H1 (cell line): ENCODE data around the gene ZBTB33. TPM values are rescaled to one million over a fixed set of nuclear protein-coding genes. Genes with fewer than 3 reads are reported as not detected.

ENCODE experiments used
- CTCF ChIA-PET: fragments of 300-600 bp; sonication (Branson Sonifier 250); formaldehyde crosslinking; loops from one replicate; lab custom pipeline; 2021; ENCODE audit not compliant: partially characterized antibody; lab: Charles Lee
- POLR2A ChIA-PET: fragments of 300-600 bp; sonication (Branson Sonifier 250); formaldehyde crosslinking; loops from one replicate; lab custom pipeline; 2021; ENCODE audit warnings: inconsistent platforms; ENCODE audit not compliant: partially characterized antibody; lab: Charles Lee
- DNase-seq, 2 experiments: peaks; one replicate each; pipeline versions ENCODE4 v3.0.0 to v3.0.0-alpha.2; 2010 to 2022; ENCODE audit warnings: low spot score in 2 of 2, low read depth in 1 of 2, mixed read lengths in 1 of 2
- FAIRE-seq: peaks from 2 replicates; lab custom pipeline; 2011; peaks lifted over from hg19 to GRCh38; lab: Jason Lieb, UNC
- H2AFZ ChIP-seq: 2 replicates; pipeline ENCODE4 v1.8.1; 2012; ENCODE audit warnings: low read length, inconsistent platforms
- H2AK5ac ChIP-seq: 2 replicates; pipeline ENCODE4 v1.6.1; 2013; ENCODE audit warnings: low read depth, low read length
- H2BK120ac ChIP-seq: replicated peaks from 2 replicates; pipeline ENCODE3; 2013; ENCODE audit warnings: low read depth, low read length, inconsistent platforms
- H2BK12ac ChIP-seq: 2 replicates; pipeline ENCODE4 v1.6.1; 2013; ENCODE audit warnings: low read depth, low read length
- H2BK15ac ChIP-seq: 2 replicates; pipeline ENCODE4 v1.6.1; 2013; ENCODE audit warnings: low read length
- H2BK20ac ChIP-seq: 2 replicates; pipeline ENCODE4 v1.6.1; 2013; ENCODE audit warnings: low read length
- H2BK5ac ChIP-seq: 2 replicates; pipeline ENCODE4 v1.6.1; 2013; ENCODE audit warnings: low read depth, low read length
- H3K14ac ChIP-seq: 2 replicates; pipeline ENCODE4 v1.6.1; 2013; ENCODE audit warnings: inconsistent platforms; ENCODE audit not compliant: insufficient read length
- H3K18ac ChIP-seq: 2 replicates; pipeline ENCODE4 v1.6.1; 2013; ENCODE audit warnings: low read length; ENCODE audit errors: extremely low read depth
- H3K23ac ChIP-seq: 2 replicates; pipeline ENCODE4 v1.6.1; 2013; ENCODE audit warnings: inconsistent platforms; ENCODE audit not compliant: insufficient read length
- H3K23me2 ChIP-seq: 2 replicates; pipeline ENCODE4 v1.6.1; 2013; ENCODE audit warnings: low read depth, low read length
- H3K27ac ChIP-seq: 2 replicates; pipeline ENCODE4 v1.6.1; 2011; ENCODE audit warnings: low read depth, low read length, inconsistent platforms
- H3K27me3 ChIP-seq, 4 experiments: replicated peaks in 1 of 4; 1 replicate in 1 of 4; 2 replicates in 3 of 4; pipeline versions ENCODE4 v1.6.1 to v1.8.1; 2011 to 2013; ENCODE audit warnings: low read length in 3 of 4, mild to moderate bottlenecking in 3 of 4, inconsistent platforms in 2 of 4, mixed read lengths in 2 of 4, moderate library complexity in 1 of 4; ENCODE audit not compliant: control insufficient read depth in 3 of 4, insufficient read depth in 3 of 4; ENCODE audit errors: extremely low read depth in 1 of 4
- H3K36me3 ChIP-seq, 4 experiments: 2 replicates each; pipeline versions ENCODE4 v1.6.1 to v1.8.1; 2011 to 2013; ENCODE audit warnings: mild to moderate bottlenecking in 4 of 4, low read length in 3 of 4, moderate library complexity in 2 of 4, control low read depth in 1 of 4, inconsistent platforms in 1 of 4; ENCODE audit not compliant: insufficient read depth in 4 of 4, control insufficient read depth in 2 of 4
- H3K4ac ChIP-seq: replicated peaks from 2 replicates; pipeline ENCODE3; 2013; ENCODE audit warnings: low read length, low read depth, mixed read lengths, inconsistent platforms; ENCODE audit not compliant: insufficient read length
- H3K4me1 ChIP-seq, 4 experiments: replicated peaks in 1 of 4; 1 replicate in 1 of 4; 2 replicates in 3 of 4; pipeline versions ENCODE4 v1.6.1 to v1.8.1; 2011 to 2013; ENCODE audit warnings: low read length in 3 of 4, inconsistent platforms in 2 of 4, mixed read lengths in 1 of 4; ENCODE audit not compliant: insufficient read depth in 4 of 4, control insufficient read depth in 3 of 4
- H3K4me2 ChIP-seq, 2 experiments: 2 replicates each; pipeline versions ENCODE4 v1.6.1 to v1.8.1; 2011 to 2013; ENCODE audit warnings: low read depth in 2 of 2, low read length in 2 of 2, control low read depth in 1 of 2, inconsistent platforms in 1 of 2, mild to moderate bottlenecking in 1 of 2; ENCODE audit not compliant: insufficient read depth in 1 of 2
- H3K4me3 ChIP-seq, 4 experiments: fragments of 200-600, 300-600 bp in 1 of 4; sonication (generic), shearing (Covaris generic), sonication (Bioruptor Twin) in 1 of 4; 2 replicates each; pipeline versions ENCODE4 v1.5.1 to v1.8.1; 2011 to 2016; ENCODE audit warnings: low read length in 4 of 4, low read depth in 3 of 4, control low read depth in 2 of 4, inconsistent platforms in 2 of 4, mild to moderate bottlenecking in 2 of 4, mixed read lengths in 1 of 4, moderate library complexity in 1 of 4; ENCODE audit not compliant: insufficient read depth in 2 of 4; ENCODE audit errors: extremely low read depth in 1 of 4
- H3K56ac ChIP-seq: replicated peaks from 2 replicates; pipeline ENCODE3; 2013; ENCODE audit warnings: low read depth, mild to moderate bottlenecking, mixed read lengths, low read length, inconsistent platforms; ENCODE audit not compliant: insufficient read length
- H3K79me1 ChIP-seq: 2 replicates; pipeline ENCODE4 v1.6.1; 2013; ENCODE audit warnings: low read depth, low read length, control low read depth
- H3K79me2 ChIP-seq, 2 experiments: 2 replicates each; pipeline versions ENCODE4 v1.6.1 to v1.8.1; 2012 to 2013; ENCODE audit warnings: low read length in 2 of 2, mild to moderate bottlenecking in 2 of 2, inconsistent platforms in 1 of 2; ENCODE audit not compliant: insufficient read depth in 2 of 2, control insufficient read depth in 1 of 2
- H3K9ac ChIP-seq, 4 experiments: replicated peaks in 1 of 4; 1 replicate in 1 of 4; 2 replicates in 3 of 4; pipeline versions ENCODE4 v1.6.1 to v1.8.1; 2011 to 2013; ENCODE audit warnings: low read depth in 3 of 4, low read length in 3 of 4, control low read depth in 2 of 4, mild to moderate bottlenecking in 2 of 4, moderate library complexity in 2 of 4, inconsistent platforms in 1 of 4; ENCODE audit errors: extremely low read depth in 1 of 4
- H3K9me3 ChIP-seq, 2 experiments: 2 replicates each; pipeline versions ENCODE4 v1.6.1 to v1.8.1; 2012 to 2013; ENCODE audit warnings: mild to moderate bottlenecking in 2 of 2, moderate library complexity in 2 of 2, control low read depth in 1 of 2, inconsistent platforms in 1 of 2, low read depth in 1 of 2, low read length in 1 of 2, mixed read lengths in 1 of 2; ENCODE audit not compliant: insufficient read depth in 2 of 2
- H4K20me1 ChIP-seq, 2 experiments: replicated peaks in 1 of 2; 2 replicates each; pipeline versions ENCODE3 to v1.8.1; 2011 to 2013; ENCODE audit warnings: inconsistent platforms in 2 of 2, low read length in 2 of 2, mild to moderate bottlenecking in 1 of 2; ENCODE audit not compliant: insufficient read depth in 2 of 2, control insufficient read depth in 1 of 2
- H4K5ac ChIP-seq: 2 replicates; pipeline ENCODE4 v1.6.1; 2013; ENCODE audit warnings: low read length, low read depth, mixed read lengths, inconsistent platforms; ENCODE audit not compliant: insufficient read length
- H4K8ac ChIP-seq: 2 replicates; pipeline ENCODE4 v1.8.0; 2013; ENCODE audit warnings: mild to moderate bottlenecking, moderate library complexity, low read length, inconsistent platforms; ENCODE audit not compliant: insufficient read depth; ENCODE audit errors: extremely low read depth
- H4K91ac ChIP-seq: replicated peaks from 2 replicates; pipeline ENCODE3; 2013; ENCODE audit warnings: low read length, mixed read lengths, inconsistent platforms; ENCODE audit not compliant: insufficient read length
- BCL11A ChIP-seq, 2 experiments: IDR thresholded peaks; one replicate each; pipeline ENCODE4 v1.6.1; 2011; ENCODE audit warnings: low read depth in 2 of 2, low read length in 2 of 2, mild to moderate bottlenecking in 2 of 2
- CBX5 ChIP-seq: fragments of 300-800, 300-1000 bp; sonication (generic); IDR thresholded peaks from 2 replicates; pipeline ENCODE4 v1.7.1; 2016; ENCODE audit warnings: antibody characterized with exemption, low read length, low read depth
- CTBP2 ChIP-seq: IDR thresholded peaks from 2 replicates; pipeline ENCODE4 v1.7.0; 2011; ENCODE audit warnings: borderline replicate concordance, mild to moderate bottlenecking, moderate library complexity, mixed read lengths, low read length; ENCODE audit not compliant: insufficient read depth, insufficient read length
- FOSL1 ChIP-seq: IDR thresholded peaks from 2 replicates; pipeline ENCODE4 v1.6.1; 2011; ENCODE audit warnings: mild to moderate bottlenecking, low read depth, low read length, moderate library complexity; ENCODE audit not compliant: insufficient read depth
- JUN ChIP-seq: IDR thresholded peaks from 2 replicates; pipeline ENCODE4 v1.6.1; 2011; ENCODE audit warnings: low read depth, mild to moderate bottlenecking, improper control_type of control experiment, low read length
- KDM4A ChIP-seq: IDR thresholded peaks from one replicate; pipeline ENCODE4 v1.7.1; 2012; ENCODE audit warnings: low read depth, mild to moderate bottlenecking, moderate library complexity, low read length, inconsistent platforms; ENCODE audit not compliant: severe bottlenecking
- KDM5A ChIP-seq: fragments of 200-600 bp; IDR thresholded peaks from 2 replicates; pipeline ENCODE4 v1.7.1; 2012; ENCODE audit warnings: mild to moderate bottlenecking, low read length, inconsistent platforms, mixed read lengths
- NRF1 ChIP-seq: IDR thresholded peaks from 2 replicates; pipeline ENCODE4 v1.6.1; 2011; ENCODE audit warnings: mild to moderate bottlenecking, low read depth, low read length, improper control_type of control experiment
- RXRA ChIP-seq: IDR thresholded peaks from 2 replicates; pipeline ENCODE4 v1.6.1; 2011; ENCODE audit warnings: low read depth, mild to moderate bottlenecking, low read length, moderate library complexity; ENCODE audit not compliant: insufficient read depth
- SP4 ChIP-seq: IDR thresholded peaks from 2 replicates; pipeline ENCODE4 v1.6.1; 2012; ENCODE audit warnings: low read length, inconsistent platforms
- SUZ12 ChIP-seq: fragments of 200-600 bp; sonication (generic); IDR thresholded peaks from 2 replicates; pipeline ENCODE4 v1.6.1; 2012; ENCODE audit warnings: mild to moderate bottlenecking, inconsistent platforms, low read length, moderate library complexity, mixed read lengths
- TAF7 ChIP-seq: optimal IDR thresholded peaks from 2 replicates; pipeline ENCODE3; 2011; ENCODE audit warnings: low read depth, mild to moderate bottlenecking, inconsistent platforms, low read length, moderate library complexity, borderline replicate concordance
- TBP ChIP-seq: IDR thresholded peaks from 2 replicates; pipeline ENCODE4 v1.6.1; 2011; ENCODE audit warnings: low read depth, low read length, improper control_type of control experiment
- WGBS, 2 experiments: shearing (Covaris generic) in 1 of 2; methylation state at CpG; one replicate each; pipeline versions ENCODE4 v1.1.6 to v1.1.7; 2013 to 2015; ENCODE audit warnings: low lambda C conversion rate in 2 of 2, mixed read lengths in 2 of 2, inconsistent platforms in 1 of 2, low coverage in 1 of 2, missing lambda C conversion rate in 1 of 2; ENCODE audit not compliant: insufficient replicate concordance in 2 of 2, insufficient coverage in 1 of 2, insufficient read length in 1 of 2; ENCODE audit errors: extremely low coverage in 1 of 2, missing lambda C conversion rate in 1 of 2; 5-methylcytosine and 5-hydroxymethylcytosine counted together
- polyA plus RNA-seq, 7 experiments: library from polyadenylated mRNA; depleted of rRNA in 3 of 7; stranded (reverse) in 5 of 7; unstranded in 2 of 7; fragments of >200 nt in 5 of 7; fragments of 200-250 nt in 2 of 7; gene quantifications; 1 replicate in 5 of 7; 2 replicates in 1 of 7; 4 replicates in 1 of 7; pipeline versions ENCODE4 v1.2.1 to v1.2.3, GENCODE V29; 2011 to 2013; ENCODE audit warnings: missing spikeins in 2 of 7, mixed read lengths in 2 of 7
- total RNA-seq: library from RNA; stranded (reverse); fragmentation: NEBNext Ultra II Directional; extraction: Animal tissue kit (Norgen Biotek cat#: 25700); gene quantifications from 2 replicates; pipeline ENCODE4 v1.2.1, GENCODE V29; 2021
- TF ChIP-seq, protein P1 (sequence below): IDR thresholded peaks from 2 replicates; pipeline ENCODE4 v1.6.1; 2012; ENCODE audit warnings: inconsistent platforms

ZBTB33 gene
- total and polyA plus RNA-seq, 2 of the 8 experiments (the other 6 are each of a cell fraction or from before 2014, with no cell fraction given) = 3.4 to 14.9 TPM

DNA sequence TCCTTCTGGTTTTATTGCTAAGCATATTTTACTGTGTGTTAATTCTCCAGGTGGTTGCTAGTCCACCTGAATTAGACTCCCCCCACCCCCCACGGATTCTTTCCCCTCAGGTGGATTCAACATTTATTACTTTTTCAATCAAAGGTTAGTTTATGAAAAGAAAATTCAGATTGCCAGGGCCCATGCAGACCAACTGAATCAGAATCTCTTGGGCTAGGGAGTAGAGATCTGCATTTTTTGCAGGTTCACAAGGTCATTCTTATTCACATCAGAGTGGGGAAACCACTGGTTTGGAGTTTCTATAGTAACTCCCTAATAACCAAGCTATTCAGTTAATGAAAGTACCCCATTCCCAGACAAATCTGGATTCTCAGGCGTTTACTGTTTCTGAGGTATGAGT, 50.9 kb downstream of the ZBTB33 start:
- Histone ChIP-seq H3K9ac (no peak overlapping the region), H3K27ac (no peak overlapping the region), H3K79me2 (no peaks in the 10 kb centered on the region), H3K18ac (no peak overlapping the region), H3K4me2 (no peak overlapping the region), H4K91ac (no peak overlapping the region), H4K20me1 (no peaks in the 10 kb centered on the region), H3K27me3 (peaks cover 0 to 12% (median 6%) of the 10 kb centered on the region in 4 experiments; a peak in 4 of 7 replicates), H3K23ac (no peak overlapping the region), H3K9me3 (no peaks in the 10 kb centered on the region), H3K79me1 (no peaks in the 10 kb centered on the region), H3K4me3 (no peak overlapping the region), H3K36me3 (no peaks in the 10 kb centered on the region), H2BK120ac (no peak overlapping the region), H4K5ac (no peak overlapping the region), H3K4me1 (peaks cover 0 to 4% (median 1%) of the 10 kb centered on the region in 4 experiments; a peak in 3 of 7 replicates), H2AK5ac (no peak overlapping the region), H2AFZ (no peak overlapping the region), H2BK20ac (no peak overlapping the region), H3K23me2 (no peaks in the 10 kb centered on the region), H4K8ac (no peak overlapping the region), H3K14ac (no peak overlapping the region), H3K4ac (no peak overlapping the region), H2BK12ac (no peak overlapping the region), H2BK5ac (no peak overlapping the region), H2BK15ac (no peak overlapping the region), H3K56ac (no peak overlapping the region)
- FAIRE-seq (no peak), DNase-seq (no peak)
- ChIA-PET CTCF (interaction anchor here (0.8 to 2.4 kb wide), 4 partner anchors 40 to 101 kb away, joined by 3 to 8 read pairs (median 4); partner anchors contain the start of gene ZBTB33), POLR2A (interaction anchor here (1.2 kb wide), 1 partner anchor 51 kb away, joined by 4 read pairs; the partner anchor contains the start of gene ZBTB33)
- WGBS, 2 experiments = 53% methylated on average over 2 of the region's 2 CpGs; no CpG with 5 or more reads in 1 of the 2 experiments
- TF ChIP-seq CTBP2 (no peak), SP4 (no peak), CBX5 (no peak), NRF1 (no peak), KDM4A (no peak), TAF7 (no peak), SUZ12 (no peak), FOSL1 (no peak), BCL11A (IDR thresholded peaks at IDR 0.05; ENCODE audit: low read depth in 2 of 2, low read length in 2 of 2) (no peak), KDM5A (no peak), RXRA (no peak), TBP (no peak), JUN (no peak)
- TF ChIP-seq, protein P1, sequence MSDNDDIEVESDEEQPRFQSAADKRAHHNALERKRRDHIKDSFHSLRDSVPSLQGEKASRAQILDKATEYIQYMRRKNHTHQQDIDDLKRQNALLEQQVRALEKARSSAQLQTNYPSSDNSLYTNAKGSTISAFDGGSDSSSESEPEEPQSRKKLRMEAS = no peak
